HG03060 (cell line): ENCODE measurements around the gene IVD.
"Not testable (repeated sequence)": the region's sequence is repeated elsewhere in the genome, so short reads cannot be mapped to it uniquely, and the experiment has no call there.

ENCODE experiments used
- ATAC-seq: cut with Tn5 transposase; IDR thresholded peaks from one replicate; pipeline ENCODE4 v1.9.1; 2021; ENCODE audit warnings: low read depth, moderate number of reproducible peaks; ENCODE audit not compliant: unreplicated experiment

Gene IVD

GRCh38 chr15:40453941-40454340, 48.3 kb downstream of the IVD start:
- ATAC-seq: not testable (repeated sequence)

- ATAC-seq: no peak
These were observed 49.4 kb downstream of the IVD start for GRCh38 chr15:40454904-40455391.

GRCh38 chr15:40456299-40456712, 50.7 kb downstream of the IVD start:
- no peak for ATAC-seq

GRCh38 chr15:40456738-40457137, 51.1 kb downstream of the IVD start:
- ATAC-seq: no peak

GRCh38 chr15:40458495-40459371, 53.1 kb downstream of the IVD start:
- no peak for ATAC-seq

- no peak for ATAC-seq
These were observed 53.9 kb downstream of the IVD start for GRCh38 chr15:40459391-40460015.

GRCh38 chr15:40460404-40460803, 54.8 kb downstream of the IVD start:
- no peak for ATAC-seq

- ATAC-seq: no peak
These were observed 56.4 kb downstream of the IVD start for GRCh38 chr15:40461958-40462357.

GRCh38 chr15:40463279-40463678, 57.7 kb downstream of the IVD start:
- no peak for ATAC-seq

GRCh38 chr15:40463886-40464545, 58.4 kb downstream of the IVD start:
- ATAC-seq: no peak

GRCh38 chr15:40464595-40465185, 59.1 kb downstream of the IVD start:
- no peak for ATAC-seq

- ATAC-seq: no peak
These were observed 60.3 kb downstream of the IVD start for GRCh38 chr15:40465939-40466338.

GRCh38 chr15:40466426-40467260, 61.0 kb downstream of the IVD start:
- ATAC-seq: no peak

- ATAC-seq: no peak
These were observed 61.6 kb downstream of the IVD start for GRCh38 chr15:40467261-40467615.

- no peak for ATAC-seq
These were observed 63.3 kb downstream of the IVD start for GRCh38 chr15:40468898-40469331.

GRCh38 chr15:40469776-40470390, 64.3 kb downstream of the IVD start:
- ATAC-seq: no peak

- ATAC-seq: no peak
These were observed 65.0 kb downstream of the IVD start, which contains the start of gene CHST14 for GRCh38 chr15:40470423-40471104. TSS of gene CHST14 (plus strand) at chr15:40470984. CDS start at chr15:40471214, 230 bp downstream.
